GM12875 (cell line): ENCODE measurements around the gene CHRD.

Source experiments
- H3K4me3 ChIP-seq: one replicate; pipeline ENCODE4 v1.5.1; 2011; ENCODE audit warnings: low read depth, low read length, control low read depth
- CTCF ChIP-seq: IDR thresholded peaks from 2 replicates; pipeline ENCODE4 v1.5.1; 2011; ENCODE audit warnings: low read depth, mild to moderate bottlenecking, control low read depth, inconsistent platforms, low read length, moderate library complexity, borderline replicate concordance; ENCODE audit not compliant: insufficient read depth

The CHRD gene

GRCh38 chr3:184362668-184363546, 16.9 kb upstream of the CHRD start:
- H3K4me3 ChIP-seq, result peak overlapping the region; percentile 87
- TF ChIP-seq CTCF, result peak; percentile 74

- TF ChIP-seq CTCF, result no peak
These were observed 13.1 kb upstream of the CHRD start for GRCh38 chr3:184366619-184367289.

GRCh38 chr3:184368116-184368515, 11.7 kb upstream of the CHRD start:
- no peak for TF ChIP-seq CTCF
- H3K4me3 ChIP-seq, result no peak overlapping the region

More at GRCh38 chr3:184366619-184367289, 13.1 kb upstream of the CHRD start:
- no peak overlapping the region for H3K4me3 ChIP-seq

- TF ChIP-seq CTCF, result no peak
- H3K4me3 ChIP-seq, result no peak overlapping the region
These were observed 11.2 kb upstream of the CHRD start for GRCh38 chr3:184368586-184369183.

- no peak overlapping the region for H3K4me3 ChIP-seq
- TF ChIP-seq CTCF, result peak; percentile 89
These were observed 8.3 kb upstream of the CHRD start for GRCh38 chr3:184371570-184372018.

- no peak for TF ChIP-seq CTCF
These were observed 7.5 kb upstream of the CHRD start for GRCh38 chr3:184372296-184372821.

GRCh38 chr3:184372911-184373310, 6.9 kb upstream of the CHRD start:
- no peak overlapping the region for H3K4me3 ChIP-seq
- no peak for TF ChIP-seq CTCF

More at GRCh38 chr3:184372296-184372821, 7.5 kb upstream of the CHRD start:
- H3K4me3 ChIP-seq, result no peak overlapping the region
